H4 (cell line): ENCODE measurements around the gene ESPN. TPM values are rescaled to one million over a fixed set of nuclear protein-coding genes. Genes with fewer than 3 reads are reported as not detected.
"Not testable (repeated sequence)": the region's sequence is repeated elsewhere in the genome, so short reads cannot be mapped to it uniquely, and the experiment has no call there.

Source experiments
- DNase-seq: peaks from one replicate; pipeline ENCODE4 v3.0.0-alpha.2; 2015; ENCODE audit warnings: low spot score
- total RNA-seq: library from RNA; depleted of rRNA; stranded (reverse); fragments of >200 nt; shearing (Covaris generic); gene quantifications from 2 replicates; pipeline ENCODE4 v1.2.3, GENCODE V29; 2014

The ESPN gene
- total RNA-seq, 1 experiment from 2014 or later, result not detected

GRCh38 chr1:6447818-6448748, 23.5 kb downstream of the ESPN start:
- no peak for DNase-seq

GRCh38 chr1:6448749-6449631, 24.4 kb downstream of the ESPN start:
- DNase-seq, result no peak

GRCh38 chr1:6450005-6450450, 25.5 kb downstream of the ESPN start:
- no peak for DNase-seq

- not testable (repeated sequence) for DNase-seq
Observed at GRCh38 chr1:6450486-6450885, 25.9 kb downstream of the ESPN start.

GRCh38 chr1:6450943-6451373, 26.4 kb downstream of the ESPN start:
- no peak for DNase-seq

GRCh38 chr1:6453895-6454855, 29.6 kb downstream of the ESPN start:
- not testable (repeated sequence) for DNase-seq

- DNase-seq, result no peak
Observed at GRCh38 chr1:6454856-6455751, 30.5 kb downstream of the ESPN start.

GRCh38 chr1:6455752-6456520, 31.4 kb downstream of the ESPN start:
- DNase-seq, result not testable (repeated sequence)

- DNase-seq, result no peak
Observed at GRCh38 chr1:6456800-6457466, 32.4 kb downstream of the ESPN start.

GRCh38 chr1:6459850-6460265, 35.3 kb downstream of the ESPN start:
- DNase-seq, result no peak

GRCh38 chr1:6460301-6461050, 35.9 kb downstream of the ESPN start:
- no peak for DNase-seq

GRCh38 chr1:6461051-6461530, 36.5 kb downstream of the ESPN start:
- DNase-seq, result no peak

GRCh38 chr1:6461538-6462411, 37.2 kb downstream of the ESPN start:
- DNase-seq, result no peak

GRCh38 chr1:6462412-6463119, 38.0 kb downstream of the ESPN start:
- no peak for DNase-seq

GRCh38 chr1:6463120-6463412, 38.5 kb downstream of the ESPN start:
- DNase-seq, result no peak

GRCh38 chr1:6464514-6464836, 39.9 kb downstream of the ESPN start:
- no peak for DNase-seq

- no peak for DNase-seq
Observed at GRCh38 chr1:6464915-6465314, 40.3 kb downstream of the ESPN start.
